ENCODE measurements around the gene CLNK.

The CLNK gene

GRCh38 chr4:10461091-10461849, 223.3 kb downstream of the CLNK start:
- Histone ChIP-seq H3K4me1 (ENCODE audit: control insufficient read depth in 1 of 2, insufficient read depth in 2 of 2, low read length in 2 of 2) (peaks cover 0 to 15% of the 10 kb centered on the region in 2 donors), H3K27me3 (ENCODE audit: low read depth, low read length) (peaks cover 14% of the 10 kb centered on the region), H3K4me3 (ENCODE audit: low read depth in 1 of 2, low read length in 2 of 2) (peak overlapping the region; percentile 34 to 55), H3K9me3 (ENCODE audit: control insufficient read depth in 1 of 2, low read length in 2 of 2) (no peaks in the 10 kb centered on the region), H3K27ac (ENCODE audit: low read length) (no peak overlapping the region), H3K36me3 (ENCODE audit: control insufficient read depth in 1 of 2, insufficient read depth in 2 of 2, low read length in 2 of 2) (no peaks in the 10 kb centered on the region)

GRCh38 chr4:10460313-10461047, 224.1 kb downstream of the CLNK start:
- no peaks in the 10 kb centered on the region for H3K9me3 ChIP-seq (ENCODE audit: control insufficient read depth in 1 of 2, low read length in 2 of 2)
- peaks cover 0 to 15% of the 10 kb centered on the region in 2 donors for H3K4me1 ChIP-seq (ENCODE audit: control insufficient read depth in 1 of 2, insufficient read depth in 2 of 2, low read length in 2 of 2)
- H3K27me3 ChIP-seq (ENCODE audit: low read depth, low read length): peaks cover 14% of the 10 kb centered on the region
- H3K4me3 ChIP-seq (ENCODE audit: low read depth in 1 of 2, low read length in 2 of 2): peak overlapping the region in 1 of 2 donors; percentile 55
- no peak overlapping the region for H3K27ac ChIP-seq (ENCODE audit: low read length)
- H3K36me3 ChIP-seq (ENCODE audit: control insufficient read depth in 1 of 2, insufficient read depth in 2 of 2, low read length in 2 of 2): no peaks in the 10 kb centered on the region

GRCh38 chr4:10459305-10459704, 225.3 kb downstream of the CLNK start:
- Histone ChIP-seq H3K9me3 (ENCODE audit: control insufficient read depth in 1 of 2, low read length in 2 of 2) (no peaks in the 10 kb centered on the region), H3K4me3 (ENCODE audit: low read depth in 1 of 2, low read length in 2 of 2) (no peak overlapping the region), H3K36me3 (ENCODE audit: control insufficient read depth in 1 of 2, insufficient read depth in 2 of 2, low read length in 2 of 2) (peaks cover 0 to 8% of the 10 kb centered on the region in 2 donors), H3K4me1 (ENCODE audit: control insufficient read depth in 1 of 2, insufficient read depth in 2 of 2, low read length in 2 of 2) (peaks cover 0 to 15% of the 10 kb centered on the region in 2 donors), H3K27me3 (ENCODE audit: low read depth, low read length) (peaks cover 14% of the 10 kb centered on the region), H3K27ac (ENCODE audit: low read length) (no peak overlapping the region)

- Histone ChIP-seq H3K9me3 (ENCODE audit: control insufficient read depth in 1 of 2, low read length in 2 of 2) (no peaks in the 10 kb centered on the region), H3K36me3 (ENCODE audit: control insufficient read depth in 1 of 2, insufficient read depth in 2 of 2, low read length in 2 of 2) (peaks cover 2 to 17% of the 10 kb centered on the region in 2 donors), H3K27ac (ENCODE audit: low read length) (no peak overlapping the region), H3K4me3 (ENCODE audit: low read depth in 1 of 2, low read length in 2 of 2) (peak overlapping the region; percentile 41 to 74), H3K4me1 (ENCODE audit: control insufficient read depth in 1 of 2, insufficient read depth in 2 of 2, low read length in 2 of 2) (peaks cover 0 to 15% of the 10 kb centered on the region in 2 donors), H3K27me3 (ENCODE audit: low read depth, low read length) (peaks cover 14% of the 10 kb centered on the region)
Measured at GRCh38 chr4:10458177-10458576, 226.4 kb downstream of the CLNK start.

- peak within 1 kb of the TSS; percentile 72 to 74 for H3K4me3 ChIP-seq (ENCODE audit: low read depth in 1 of 2, low read length in 2 of 2)
- H3K36me3 ChIP-seq (ENCODE audit: control insufficient read depth in 1 of 2, insufficient read depth in 2 of 2, low read length in 2 of 2): peaks cover 8 to 23% of the 10 kb centered on the region in 2 donors
- peaks cover 0 to 15% of the 10 kb centered on the region in 2 donors for H3K4me1 ChIP-seq (ENCODE audit: control insufficient read depth in 1 of 2, insufficient read depth in 2 of 2, low read length in 2 of 2)
- H3K27ac ChIP-seq (ENCODE audit: low read length): no peak within 1 kb of the TSS
- H3K9me3 ChIP-seq (ENCODE audit: control insufficient read depth in 1 of 2, low read length in 2 of 2): no peaks in the 10 kb centered on the region
- H3K27me3 ChIP-seq (ENCODE audit: low read depth, low read length): peaks cover 14% of the 10 kb centered on the region
Measured at GRCh38 chr4:10457255-10457801, 227.2 kb downstream of the CLNK start, which contains the start of gene ZNF518B. TSS of gene ZNF518B (minus strand) at chr4:10457426. CDS start at chr4:10446328, 11,098 bp downstream.

GRCh38 chr4:10456595-10457254, 227.8 kb downstream of the CLNK start:
- Histone ChIP-seq H3K36me3 (ENCODE audit: control insufficient read depth in 1 of 2, insufficient read depth in 2 of 2, low read length in 2 of 2) (peaks cover 8 to 29% of the 10 kb centered on the region in 2 donors), H3K27me3 (ENCODE audit: low read depth, low read length) (peaks cover 9% of the 10 kb centered on the region), H3K9me3 (ENCODE audit: control insufficient read depth in 1 of 2, low read length in 2 of 2) (no peaks in the 10 kb centered on the region), H3K4me3 (ENCODE audit: low read depth in 1 of 2, low read length in 2 of 2) (peak overlapping the region; percentile 72 to 74), H3K4me1 (ENCODE audit: control insufficient read depth in 1 of 2, insufficient read depth in 2 of 2, low read length in 2 of 2) (peaks cover 0 to 13% of the 10 kb centered on the region in 2 donors), H3K27ac (ENCODE audit: low read length) (no peak overlapping the region)

- peaks cover 0 to 8% of the 10 kb centered on the region in 2 donors for H3K4me1 ChIP-seq (ENCODE audit: control insufficient read depth in 1 of 2, insufficient read depth in 2 of 2, low read length in 2 of 2)
- H3K27ac ChIP-seq (ENCODE audit: low read length): no peak overlapping the region
- peaks cover 6% of the 10 kb centered on the region for H3K27me3 ChIP-seq (ENCODE audit: low read depth, low read length)
- no peaks in the 10 kb centered on the region for H3K9me3 ChIP-seq (ENCODE audit: control insufficient read depth in 1 of 2, low read length in 2 of 2)
- H3K4me3 ChIP-seq (ENCODE audit: low read depth in 1 of 2, low read length in 2 of 2): peak overlapping the region; percentile 63 to 72
- peaks cover 8 to 32% of the 10 kb centered on the region in 2 donors for H3K36me3 ChIP-seq (ENCODE audit: control insufficient read depth in 1 of 2, insufficient read depth in 2 of 2, low read length in 2 of 2)
Measured at GRCh38 chr4:10456260-10456594, 228.3 kb downstream of the CLNK start.

- Histone ChIP-seq H3K4me1 (ENCODE audit: control insufficient read depth in 1 of 2, insufficient read depth in 2 of 2, low read length in 2 of 2) (peaks cover 0 to 4% of the 10 kb centered on the region in 2 donors), H3K27ac (ENCODE audit: low read length) (no peak overlapping the region), H3K4me3 (ENCODE audit: low read depth in 1 of 2, low read length in 2 of 2) (no peak overlapping the region), H3K36me3 (ENCODE audit: control insufficient read depth in 1 of 2, insufficient read depth in 2 of 2, low read length in 2 of 2) (peaks cover 11 to 43% of the 10 kb centered on the region in 2 donors), H3K9me3 (ENCODE audit: control insufficient read depth in 1 of 2, low read length in 2 of 2) (peaks cover 0 to 6% of the 10 kb centered on the region in 2 donors), H3K27me3 (ENCODE audit: low read depth, low read length) (no peaks in the 10 kb centered on the region)
Measured at GRCh38 chr4:10455133-10455532, 229.4 kb downstream of the CLNK start.

GRCh38 chr4:10454726-10455125, 229.8 kb downstream of the CLNK start:
- Histone ChIP-seq H3K36me3 (ENCODE audit: control insufficient read depth in 1 of 2, insufficient read depth in 2 of 2, low read length in 2 of 2) (peaks cover 13 to 47% of the 10 kb centered on the region in 2 donors), H3K27ac (ENCODE audit: low read length) (no peak overlapping the region), H3K4me3 (ENCODE audit: low read depth in 1 of 2, low read length in 2 of 2) (no peak overlapping the region), H3K4me1 (ENCODE audit: control insufficient read depth in 1 of 2, insufficient read depth in 2 of 2, low read length in 2 of 2) (peaks cover 0 to 4% of the 10 kb centered on the region in 2 donors), H3K27me3 (ENCODE audit: low read depth, low read length) (no peaks in the 10 kb centered on the region), H3K9me3 (ENCODE audit: control insufficient read depth in 1 of 2, low read length in 2 of 2) (peaks cover 0 to 10% of the 10 kb centered on the region in 2 donors)

GRCh38 chr4:10454121-10454520, 230.4 kb downstream of the CLNK start:
- H3K36me3 ChIP-seq (ENCODE audit: control insufficient read depth in 1 of 2, insufficient read depth in 2 of 2, low read length in 2 of 2): peaks cover 13 to 49% of the 10 kb centered on the region in 2 donors
- no peaks in the 10 kb centered on the region for H3K27me3 ChIP-seq (ENCODE audit: low read depth, low read length)

GRCh38 chr4:10448991-10449390, 235.6 kb downstream of the CLNK start:
- Histone ChIP-seq H3K4me1 (ENCODE audit: control insufficient read depth in 1 of 2, insufficient read depth in 2 of 2, low read length in 2 of 2) (no peaks in the 10 kb centered on the region), H3K36me3 (ENCODE audit: control insufficient read depth in 1 of 2, insufficient read depth in 2 of 2, low read length in 2 of 2) (peaks cover 27 to 79% of the 10 kb centered on the region in 2 donors), H3K4me3 (ENCODE audit: low read depth in 1 of 2, low read length in 2 of 2) (no peak overlapping the region), H3K9me3 (ENCODE audit: control insufficient read depth in 1 of 2, low read length in 2 of 2) (peaks cover 7 to 33% of the 10 kb centered on the region in 2 donors), H3K27me3 (ENCODE audit: low read depth, low read length) (no peaks in the 10 kb centered on the region), H3K27ac (ENCODE audit: low read length) (no peak overlapping the region)

More at GRCh38 chr4:10454121-10454520, 230.4 kb downstream of the CLNK start:
- no peak overlapping the region for H3K4me3 ChIP-seq (ENCODE audit: low read depth in 1 of 2, low read length in 2 of 2)
- peaks cover 0 to 15% of the 10 kb centered on the region in 2 donors for H3K9me3 ChIP-seq (ENCODE audit: control insufficient read depth in 1 of 2, low read length in 2 of 2)
- H3K4me1 ChIP-seq (ENCODE audit: control insufficient read depth in 1 of 2, insufficient read depth in 2 of 2, low read length in 2 of 2): peaks cover 0 to 4% of the 10 kb centered on the region in 2 donors
- no peak overlapping the region for H3K27ac ChIP-seq (ENCODE audit: low read length)

Measured in muscle layer of duodenum (tissue), 2 donors.